PC-9 (cell line): ENCODE measurements around the gene ATP10D.

ENCODE experiments used
- CTCF ChIP-seq: fragments of 200-600 bp; sonication (generic); conservative IDR thresholded peaks from 2 replicates; pipeline ENCODE4 v1.6.1; 2017; ENCODE audit warnings: mixed run types, antibody characterized with exemption, mild to moderate bottlenecking, moderate library complexity
- EZH2 ChIP-seq: fragments of 200-600 bp; sonication (generic); IDR thresholded peaks from 2 replicates; pipeline ENCODE4 v1.8.0; 2017; ENCODE audit warnings: antibody characterized with exemption, low read depth

- TF ChIP-seq CTCF (no peak), EZH2 (no peak)
These were observed 33.4 kb upstream of the ATP10D start for GRCh38 chr4:47451657-47452056.
